Stimulated activated CD4-positive, alpha-beta T cell treated with anti-CD3 and anti-CD28 coated beads, Interleukin-4, amount 100 ng/mL, for 48 hours (primary cell): ENCODE data around the gene PHLDB2.

Experiments
- DNase-seq, 2 donors: peaks; one replicate each; pipeline ENCODE4 v3.0.0-alpha.2; 2020; ENCODE audit warnings: low read depth in 2 of 2

The PHLDB2 gene

GRCh38 chr3:111851511-111851954 lies 7.5 kb upstream of the PHLDB2 start:
- no peak for DNase-seq

- no peak for DNase-seq
These were observed 6.5 kb upstream of the PHLDB2 start for GRCh38 chr3:111852540-111852939.

GRCh38 chr3:111853068-111853467 lies 6.0 kb upstream of the PHLDB2 start:
- no peak for DNase-seq

DNA sequence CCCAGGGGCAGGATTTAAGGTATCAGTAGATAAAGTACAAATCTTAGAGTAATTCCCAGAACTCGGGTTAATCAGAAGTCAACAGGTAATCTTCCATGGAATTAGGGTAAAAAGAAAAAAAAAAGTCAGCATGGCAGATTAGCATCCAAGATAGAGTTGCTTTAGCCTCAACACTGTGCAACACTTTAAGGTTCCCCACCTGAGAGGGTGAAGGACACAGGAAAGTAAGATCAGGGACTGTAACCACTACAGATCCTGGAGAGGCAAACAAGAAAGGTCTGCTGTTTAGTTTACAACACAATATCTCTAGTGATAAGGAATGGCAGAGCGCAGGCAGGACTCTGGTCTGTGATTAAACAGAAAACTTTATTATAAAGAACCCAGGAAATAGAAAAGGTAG lies 4.1 kb upstream of the PHLDB2 start:
- DNase-seq = no peak

- no peak for DNase-seq
These were observed 2.6 kb upstream of the PHLDB2 start for GRCh38 chr3:111856501-111856900.

GRCh38 chr3:111857474-111857873 lies 1.6 kb upstream of the PHLDB2 start:
- DNase-seq = no peak

- no peak for DNase-seq
These were observed 423 bp upstream of the PHLDB2 start for GRCh38 chr3:111858642-111859041.

GRCh38 chr3:111859974-111860859 lies 1.2 kb downstream of the PHLDB2 start:
- peak; percentile 18 to 26 for DNase-seq

DNA sequence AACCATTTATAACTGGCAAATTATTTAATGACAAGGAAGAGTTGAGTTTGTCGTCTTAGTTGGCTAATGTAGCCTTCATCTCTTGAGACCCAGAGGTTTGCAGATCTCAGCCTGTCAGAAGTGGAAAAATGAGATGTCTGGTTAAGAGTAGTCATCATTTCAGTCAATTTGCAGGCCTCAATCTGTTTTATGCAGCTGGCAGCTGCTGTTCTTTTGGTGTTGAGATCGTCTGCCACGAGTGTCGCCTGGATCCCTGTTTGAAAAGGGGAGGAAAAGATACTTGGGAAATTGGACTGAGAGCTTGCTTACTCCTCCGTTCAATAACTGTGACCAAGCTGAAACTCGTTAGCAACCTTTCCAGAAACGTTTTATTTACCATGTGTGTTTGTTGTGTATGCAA lies 2.3 kb downstream of the PHLDB2 start:
- no peak for DNase-seq

DNA sequence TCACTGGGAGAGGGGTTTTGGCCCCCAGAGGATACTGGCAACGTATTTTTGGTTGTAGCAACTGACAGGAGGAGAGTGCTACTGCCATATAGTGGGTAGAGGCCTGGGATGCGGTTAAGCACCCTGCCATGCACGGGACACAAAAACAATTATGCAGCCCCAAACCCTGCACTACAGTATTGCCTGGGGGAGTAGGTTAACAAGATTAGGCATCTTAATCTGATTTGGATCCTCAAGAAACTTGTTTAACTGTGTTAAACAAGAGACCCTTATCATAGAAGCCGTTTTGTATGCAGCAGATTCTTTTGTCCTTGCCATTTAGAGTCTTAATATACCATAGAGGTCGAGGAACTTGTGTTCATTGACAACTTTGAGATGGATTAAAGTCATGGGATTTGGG lies 3.4 kb downstream of the PHLDB2 start:
- no peak for DNase-seq

GRCh38 chr3:111862974-111863373 lies 3.9 kb downstream of the PHLDB2 start:
- DNase-seq = no peak

DNA sequence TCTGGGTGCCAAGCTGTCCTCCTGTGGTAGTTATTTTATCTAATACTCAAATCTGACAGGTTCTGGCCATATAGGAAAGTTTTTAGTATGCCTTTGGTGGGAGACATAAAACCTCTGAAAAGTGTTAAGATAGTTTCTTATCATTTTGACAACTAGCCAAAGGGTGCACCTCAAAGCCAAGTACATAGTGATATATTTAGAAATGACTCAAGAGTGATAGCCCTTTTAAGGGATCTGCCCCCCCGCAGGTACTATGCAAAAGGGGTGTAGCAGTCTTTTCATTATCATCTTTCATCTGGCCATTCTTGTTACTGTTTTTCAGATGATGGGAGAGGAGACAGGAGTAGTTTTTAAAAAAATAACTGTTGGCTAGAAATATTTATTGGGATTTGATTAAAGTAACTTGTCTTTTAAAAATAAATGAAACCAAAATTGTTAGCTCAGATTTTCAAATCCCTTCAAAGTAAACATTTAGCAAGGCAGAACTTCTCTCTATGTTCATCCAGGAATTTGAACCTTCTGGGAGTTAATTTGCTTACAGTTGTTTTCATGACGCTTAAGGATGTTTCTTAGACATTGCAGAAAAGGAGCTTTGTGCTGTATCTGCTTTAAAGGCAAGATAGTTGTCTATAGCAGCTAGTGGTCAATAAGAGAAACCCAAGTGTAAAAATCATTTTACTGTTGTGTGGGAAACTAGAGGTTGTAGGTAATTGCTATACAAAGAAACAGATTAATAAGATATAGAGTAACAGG lies 5.1 kb downstream of the PHLDB2 start:
- no peak for DNase-seq

DNA sequence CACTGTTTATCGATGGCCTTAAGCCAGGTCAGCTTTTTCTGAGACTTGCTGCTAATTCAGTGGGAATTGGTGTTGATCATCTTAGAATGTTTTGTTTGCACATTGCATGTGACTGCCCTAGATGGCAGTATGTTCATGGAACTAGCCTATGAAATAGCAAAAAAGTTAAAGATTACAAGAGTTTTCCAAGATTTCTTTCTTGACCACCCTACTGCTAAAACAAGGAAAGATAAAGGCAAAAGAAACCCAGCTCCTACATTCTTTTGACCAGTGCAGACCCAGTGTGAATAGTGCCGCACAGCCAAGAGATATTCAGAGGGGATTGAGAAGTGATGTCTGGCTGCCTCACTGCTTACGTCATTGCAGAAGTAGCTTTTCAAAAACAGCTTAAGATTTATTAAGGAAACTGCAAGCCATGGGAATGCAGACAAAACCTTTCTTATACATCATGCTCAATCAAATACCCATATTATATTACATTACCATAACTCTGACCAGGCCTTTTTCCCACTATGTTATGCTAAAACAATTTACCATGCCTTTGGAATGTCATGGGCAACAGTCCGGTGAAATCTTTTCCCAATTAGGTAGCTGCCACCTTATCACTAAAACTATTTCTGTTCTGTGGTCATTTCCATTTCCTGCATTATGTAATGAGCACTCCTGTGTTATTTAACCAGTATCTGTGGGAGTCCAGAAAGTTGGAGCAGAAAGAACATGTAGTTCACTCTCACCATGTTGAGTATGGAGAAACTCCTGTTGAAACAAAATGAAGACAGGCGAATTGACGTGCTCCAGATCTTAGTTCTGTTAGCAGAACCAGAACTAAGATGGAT lies 6.0 kb downstream of the PHLDB2 start:
- no peak for DNase-seq

GRCh38 chr3:111867889-111868426 lies 8.9 kb downstream of the PHLDB2 start:
- DNase-seq = no peak

GRCh38 chr3:111870620-111871019 lies 11.6 kb downstream of the PHLDB2 start:
- no peak for DNase-seq

DNA sequence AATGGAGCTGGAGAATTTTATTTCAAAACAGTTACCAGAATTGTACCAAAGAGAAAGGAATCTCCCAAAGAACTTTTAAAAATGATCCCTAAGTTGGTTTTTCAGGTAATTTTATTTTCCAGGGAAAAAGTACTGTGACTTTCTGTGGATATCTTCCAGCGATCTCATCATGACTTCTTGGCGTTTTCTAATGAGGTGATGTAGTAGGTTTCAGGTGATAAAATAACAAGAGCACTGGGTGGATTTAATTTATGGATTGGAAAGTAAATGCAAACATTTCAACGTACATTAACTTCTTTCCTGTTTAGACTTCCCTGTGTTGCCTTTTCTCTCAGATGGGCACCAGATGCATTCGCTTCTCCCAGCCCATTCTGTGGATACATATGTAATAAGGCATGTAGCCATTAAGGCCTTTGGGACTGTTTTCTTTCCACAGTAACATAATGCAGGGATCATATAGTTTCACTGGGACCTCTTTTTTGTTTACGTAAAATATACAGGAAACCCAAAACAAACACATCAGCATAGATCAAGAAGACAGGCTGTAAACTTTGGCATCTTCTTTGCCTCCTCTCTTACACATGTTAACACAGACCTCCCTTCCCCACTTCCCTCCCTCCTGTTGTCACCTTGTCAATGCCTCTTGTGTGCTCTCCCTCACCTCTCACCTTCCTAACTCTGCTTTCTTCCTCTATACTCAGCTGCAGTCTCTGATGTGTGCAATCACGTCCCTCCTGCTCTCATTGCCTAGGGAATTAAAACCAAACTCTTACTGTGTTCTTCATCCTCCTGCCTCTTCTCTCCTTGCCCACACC lies 13.0 kb downstream of the PHLDB2 start:
- no peak for DNase-seq

DNA sequence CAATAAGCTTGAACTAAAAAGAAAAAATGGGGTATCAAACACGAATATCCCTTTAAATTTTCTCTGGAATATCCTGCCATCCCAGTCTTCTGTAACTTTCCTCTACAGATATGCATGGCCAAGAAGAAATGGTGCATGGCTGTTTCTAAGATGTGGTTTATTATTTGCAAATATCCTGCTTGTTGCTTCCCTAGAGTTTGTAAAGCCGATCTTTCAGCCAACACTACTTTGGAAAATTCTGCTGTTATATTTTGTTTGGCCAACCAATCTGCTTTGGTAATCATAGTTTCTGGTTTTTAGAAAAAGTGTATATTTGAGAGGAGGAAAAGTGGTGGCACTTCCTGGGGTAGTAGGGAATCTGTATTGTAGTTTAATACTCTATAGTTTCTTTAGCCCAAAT lies 13.9 kb downstream of the PHLDB2 start:
- no peak for DNase-seq

- no peak for DNase-seq
These were observed 15.2 kb downstream of the PHLDB2 start for GRCh38 chr3:111874177-111874820.

GRCh38 chr3:111881480-111881879 lies 22.4 kb downstream of the PHLDB2 start:
- no peak for DNase-seq

DNA sequence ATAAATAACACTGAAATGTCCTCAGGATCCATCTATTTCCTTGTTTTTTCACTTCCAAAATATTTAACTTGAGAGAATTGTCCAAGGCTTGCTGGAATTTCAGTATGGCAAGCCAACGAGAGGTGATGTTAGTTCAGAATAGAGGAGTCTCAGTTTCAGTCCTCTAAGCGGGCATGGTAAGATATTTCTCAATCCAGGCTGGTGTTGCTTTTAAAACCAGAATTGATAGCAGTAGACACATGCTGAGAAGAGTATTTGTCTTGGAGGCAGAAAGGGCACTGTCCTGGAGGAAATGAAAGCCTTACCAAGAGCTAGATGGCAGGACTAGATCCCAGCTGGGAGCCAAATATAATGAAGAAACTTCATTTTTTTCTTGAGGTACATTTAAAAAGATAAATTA lies 23.1 kb downstream of the PHLDB2 start:
- no peak for DNase-seq
